K562 (cell line): ENCODE measurements around the gene SPTBN4. TPM values are rescaled to one million over a fixed set of nuclear protein-coding genes. Genes with fewer than 3 reads are reported as not detected.

Experiments
- FOXK2 ChIP-seq, 2 experiments: fragments of 450-650 bp; IDR thresholded peaks in 1 of 2; conservative IDR thresholded peaks in 1 of 2; 2 replicates each; pipeline ENCODE4 v1.6.1; 2016; ENCODE audit warnings: low read depth in 2 of 2, mild to moderate bottlenecking in 1 of 2
- GATAD2B ChIP-seq: fragments of 450-650 bp; IDR thresholded peaks from 2 replicates; pipeline ENCODE4 v1.6.1; 2017; ENCODE audit warnings: mild to moderate bottlenecking, borderline replicate concordance
- HMG20B ChIP-seq: fragments of 250-450 bp; sonication (Bioruptor Pico); IDR thresholded peaks from 2 replicates; pipeline ENCODE4 v1.5.0; 2021; ENCODE audit warnings: mild to moderate bottlenecking
- KAT2B ChIP-seq: IDR thresholded peaks from one replicate; pipeline ENCODE4 v1.6.1; 2012; ENCODE audit warnings: low read depth, mild to moderate bottlenecking, control low read depth, inconsistent platforms, low read length, moderate library complexity
- MCM5 ChIP-seq: fragments of 450-650 bp; IDR thresholded peaks from 2 replicates; pipeline ENCODE4 v1.6.1; 2016; ENCODE audit warnings: low read depth
- MTA2 ChIP-seq: fragments of 450-650 bp; IDR thresholded peaks from 2 replicates; pipeline ENCODE4 v1.6.1; 2016; ENCODE audit warnings: low read depth
- NR2C2 ChIP-seq, 2 experiments: fragments of 200-800 bp in 1 of 2; sonication (Bioruptor generic) in 1 of 2; sonication (generic) in 1 of 2; formaldehyde crosslinking in 1 of 2; IDR thresholded peaks; 2 replicates each; pipeline versions ENCODE4 v1.6.1 to v1.8.0; 2016 to 2022; ENCODE audit warnings: mild to moderate bottlenecking in 1 of 2, missing compliant biosample characterization in 1 of 2, missing genetic modification characterization in 1 of 2, missing genetic modification reagents in 1 of 2
- RAD21 ChIP-seq, 2 experiments: fragments of 250-450 bp in 1 of 2; fragments of 450-650 bp in 1 of 2; sonication (Bioruptor Pico) in 1 of 2; formaldehyde crosslinking in 1 of 2; IDR thresholded peaks in 1 of 2; conservative IDR thresholded peaks in 1 of 2; 2 replicates each; pipeline versions ENCODE4 v1.4.0 to v1.8.0; 2020 to 2022; ENCODE audit warnings: mild to moderate bottlenecking in 2 of 2, moderate library complexity in 1 of 2
- SIX5 ChIP-seq, 2 experiments: IDR thresholded peaks; 2 replicates each; pipeline ENCODE4 v1.6.1; 2011; ENCODE audit warnings: low read length in 2 of 2, borderline replicate concordance in 1 of 2, low read depth in 1 of 2, mild to moderate bottlenecking in 1 of 2, moderate library complexity in 1 of 2; ENCODE audit not compliant: insufficient read depth in 1 of 2
- TAF1 ChIP-seq: IDR thresholded peaks from 2 replicates; pipeline ENCODE4 v1.6.1; 2011; ENCODE audit warnings: mild to moderate bottlenecking, low read length, moderate library complexity; ENCODE audit not compliant: insufficient read depth, control insufficient read depth, severe bottlenecking; ENCODE audit errors: extremely low read depth
- ZEB2 ChIP-seq: fragments of 450-650 bp; IDR thresholded peaks from 2 replicates; pipeline ENCODE4 v1.6.1; 2016
- polyA plus RNA-seq, 8 experiments: library from polyadenylated mRNA; depleted of rRNA in 4 of 8; stranded (reverse) in 5 of 8; unstranded in 3 of 8; fragments of >200 nt; fragmentation: Nextera tagmentation in 2 of 8; fragmentation: Illumina TruSeq in 1 of 8; extraction: Ambion mirVana in 2 of 8; extraction: Trizol in 1 of 8; gene quantifications; 2 replicates each; pipeline versions ENCODE4 v1.2.1 to v1.2.3, GENCODE V29; 2011 to 2014; ENCODE audit warnings: inconsistent platforms in 1 of 8, missing spikeins in 1 of 8
- total RNA-seq, 7 experiments: library from RNA; depleted of rRNA in 6 of 7; stranded (reverse); fragments of >200 nt in 6 of 7; fragmentation: Illumina TruSeq in 2 of 7; extraction: Trizol in 2 of 7; gene quantifications; 2 replicates each; pipeline versions ENCODE4 v1.2.1 to v1.2.3, GENCODE V29; 2011 to 2021; ENCODE audit warnings: low replicate concordance in 1 of 7
- TF ChIP-seq, protein P1 (sequence below): fragments of 450-650 bp; IDR thresholded peaks from 2 replicates; pipeline ENCODE4 v1.6.1; 2016; ENCODE audit warnings: mild to moderate bottlenecking
- TF ChIP-seq, protein P2 (sequence below): fragments of 450-650 bp; IDR thresholded peaks from 2 replicates; pipeline ENCODE4 v1.6.1; 2016; ENCODE audit warnings: low read depth
- TF ChIP-seq, protein P3 (sequence below): sonication (generic); formaldehyde crosslinking; IDR thresholded peaks from 2 replicates; pipeline ENCODE4 v1.8.0; 2022; ENCODE audit warnings: mild to moderate bottlenecking, missing genetic modification reagents

The SPTBN4 gene
- total and polyA plus RNA-seq, 9 of the 15 experiments (the other 6 are each of a cell fraction or from before 2014, with no cell fraction given) = 0.01 to 1.5 (median 0.86) TPM

DNA sequence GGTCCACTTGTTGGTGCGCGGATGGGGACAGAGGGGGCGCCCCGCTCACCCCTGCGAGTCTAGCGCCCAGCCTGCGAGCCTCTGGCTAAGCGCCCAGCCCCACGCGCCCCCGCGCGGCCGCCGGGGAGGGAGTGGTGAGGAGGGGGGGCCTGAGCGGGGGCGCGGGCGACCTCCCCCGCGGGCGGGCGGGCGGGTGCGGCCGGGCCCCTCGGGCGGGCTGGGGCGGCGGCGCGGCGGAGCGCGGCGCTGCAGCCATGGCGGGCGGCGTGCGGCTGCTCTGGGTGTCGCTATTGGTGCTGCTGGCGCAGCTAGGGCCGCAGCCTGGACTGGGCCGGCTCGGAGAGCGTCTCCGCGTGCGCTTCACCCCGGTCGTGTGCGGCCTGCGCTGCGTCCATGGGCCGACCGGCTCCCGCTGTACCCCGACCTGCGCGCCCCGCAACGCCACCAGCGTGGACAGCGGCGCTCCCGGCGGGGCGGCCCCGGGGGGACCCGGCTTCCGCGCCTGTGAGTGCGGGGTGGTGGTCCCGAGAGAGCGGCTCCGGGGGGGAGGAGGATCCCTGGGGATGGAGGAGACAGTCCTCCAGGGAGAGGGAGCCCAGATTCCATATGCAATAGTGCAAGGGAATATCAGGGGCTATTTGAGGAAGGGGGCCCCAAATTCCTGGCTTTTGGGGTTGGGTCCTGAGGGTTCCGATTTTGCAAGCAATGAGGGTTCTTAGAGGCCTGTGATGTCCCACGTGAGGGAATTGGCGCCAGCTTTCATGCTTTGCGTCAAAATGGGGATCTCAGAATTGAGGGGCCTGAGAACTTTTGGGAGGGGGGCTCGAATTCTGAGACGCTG lies 134.6 kb downstream of the SPTBN4 start, which contains the start of gene LTBP4 (continued):
- no peak for TF ChIP-seq KAT2B
- TF ChIP-seq HMG20B (CRISPR knock-in tag) = no peak
- TF ChIP-seq MCM5 = no peak
- no peak for TF ChIP-seq ZEB2
- no peak for TF ChIP-seq GATAD2B
- no peak for TF ChIP-seq MTA2
- no peak for TF ChIP-seq FOXK2 (conservative IDR thresholded peaks at IDR 0.05 in 1 of 2, IDR thresholded peaks at IDR 0.05 in 1 of 2; ENCODE audit: low read depth in 2 of 2)
- TF ChIP-seq, protein P1, sequence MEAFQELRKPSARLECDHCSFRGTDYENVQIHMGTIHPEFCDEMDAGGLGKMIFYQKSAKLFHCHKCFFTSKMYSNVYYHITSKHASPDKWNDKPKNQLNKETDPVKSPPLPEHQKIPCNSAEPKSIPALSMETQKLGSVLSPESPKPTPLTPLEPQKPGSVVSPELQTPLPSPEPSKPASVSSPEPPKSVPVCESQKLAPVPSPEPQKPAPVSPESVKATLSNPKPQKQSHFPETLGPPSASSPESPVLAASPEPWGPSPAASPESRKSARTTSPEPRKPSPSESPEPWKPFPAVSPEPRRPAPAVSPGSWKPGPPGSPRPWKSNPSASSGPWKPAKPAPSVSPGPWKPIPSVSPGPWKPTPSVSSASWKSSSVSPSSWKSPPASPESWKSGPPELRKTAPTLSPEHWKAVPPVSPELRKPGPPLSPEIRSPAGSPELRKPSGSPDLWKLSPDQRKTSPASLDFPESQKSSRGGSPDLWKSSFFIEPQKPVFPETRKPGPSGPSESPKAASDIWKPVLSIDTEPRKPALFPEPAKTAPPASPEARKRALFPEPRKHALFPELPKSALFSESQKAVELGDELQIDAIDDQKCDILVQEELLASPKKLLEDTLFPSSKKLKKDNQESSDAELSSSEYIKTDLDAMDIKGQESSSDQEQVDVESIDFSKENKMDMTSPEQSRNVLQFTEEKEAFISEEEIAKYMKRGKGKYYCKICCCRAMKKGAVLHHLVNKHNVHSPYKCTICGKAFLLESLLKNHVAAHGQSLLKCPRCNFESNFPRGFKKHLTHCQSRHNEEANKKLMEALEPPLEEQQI = no peak
- TF ChIP-seq, protein P2, sequence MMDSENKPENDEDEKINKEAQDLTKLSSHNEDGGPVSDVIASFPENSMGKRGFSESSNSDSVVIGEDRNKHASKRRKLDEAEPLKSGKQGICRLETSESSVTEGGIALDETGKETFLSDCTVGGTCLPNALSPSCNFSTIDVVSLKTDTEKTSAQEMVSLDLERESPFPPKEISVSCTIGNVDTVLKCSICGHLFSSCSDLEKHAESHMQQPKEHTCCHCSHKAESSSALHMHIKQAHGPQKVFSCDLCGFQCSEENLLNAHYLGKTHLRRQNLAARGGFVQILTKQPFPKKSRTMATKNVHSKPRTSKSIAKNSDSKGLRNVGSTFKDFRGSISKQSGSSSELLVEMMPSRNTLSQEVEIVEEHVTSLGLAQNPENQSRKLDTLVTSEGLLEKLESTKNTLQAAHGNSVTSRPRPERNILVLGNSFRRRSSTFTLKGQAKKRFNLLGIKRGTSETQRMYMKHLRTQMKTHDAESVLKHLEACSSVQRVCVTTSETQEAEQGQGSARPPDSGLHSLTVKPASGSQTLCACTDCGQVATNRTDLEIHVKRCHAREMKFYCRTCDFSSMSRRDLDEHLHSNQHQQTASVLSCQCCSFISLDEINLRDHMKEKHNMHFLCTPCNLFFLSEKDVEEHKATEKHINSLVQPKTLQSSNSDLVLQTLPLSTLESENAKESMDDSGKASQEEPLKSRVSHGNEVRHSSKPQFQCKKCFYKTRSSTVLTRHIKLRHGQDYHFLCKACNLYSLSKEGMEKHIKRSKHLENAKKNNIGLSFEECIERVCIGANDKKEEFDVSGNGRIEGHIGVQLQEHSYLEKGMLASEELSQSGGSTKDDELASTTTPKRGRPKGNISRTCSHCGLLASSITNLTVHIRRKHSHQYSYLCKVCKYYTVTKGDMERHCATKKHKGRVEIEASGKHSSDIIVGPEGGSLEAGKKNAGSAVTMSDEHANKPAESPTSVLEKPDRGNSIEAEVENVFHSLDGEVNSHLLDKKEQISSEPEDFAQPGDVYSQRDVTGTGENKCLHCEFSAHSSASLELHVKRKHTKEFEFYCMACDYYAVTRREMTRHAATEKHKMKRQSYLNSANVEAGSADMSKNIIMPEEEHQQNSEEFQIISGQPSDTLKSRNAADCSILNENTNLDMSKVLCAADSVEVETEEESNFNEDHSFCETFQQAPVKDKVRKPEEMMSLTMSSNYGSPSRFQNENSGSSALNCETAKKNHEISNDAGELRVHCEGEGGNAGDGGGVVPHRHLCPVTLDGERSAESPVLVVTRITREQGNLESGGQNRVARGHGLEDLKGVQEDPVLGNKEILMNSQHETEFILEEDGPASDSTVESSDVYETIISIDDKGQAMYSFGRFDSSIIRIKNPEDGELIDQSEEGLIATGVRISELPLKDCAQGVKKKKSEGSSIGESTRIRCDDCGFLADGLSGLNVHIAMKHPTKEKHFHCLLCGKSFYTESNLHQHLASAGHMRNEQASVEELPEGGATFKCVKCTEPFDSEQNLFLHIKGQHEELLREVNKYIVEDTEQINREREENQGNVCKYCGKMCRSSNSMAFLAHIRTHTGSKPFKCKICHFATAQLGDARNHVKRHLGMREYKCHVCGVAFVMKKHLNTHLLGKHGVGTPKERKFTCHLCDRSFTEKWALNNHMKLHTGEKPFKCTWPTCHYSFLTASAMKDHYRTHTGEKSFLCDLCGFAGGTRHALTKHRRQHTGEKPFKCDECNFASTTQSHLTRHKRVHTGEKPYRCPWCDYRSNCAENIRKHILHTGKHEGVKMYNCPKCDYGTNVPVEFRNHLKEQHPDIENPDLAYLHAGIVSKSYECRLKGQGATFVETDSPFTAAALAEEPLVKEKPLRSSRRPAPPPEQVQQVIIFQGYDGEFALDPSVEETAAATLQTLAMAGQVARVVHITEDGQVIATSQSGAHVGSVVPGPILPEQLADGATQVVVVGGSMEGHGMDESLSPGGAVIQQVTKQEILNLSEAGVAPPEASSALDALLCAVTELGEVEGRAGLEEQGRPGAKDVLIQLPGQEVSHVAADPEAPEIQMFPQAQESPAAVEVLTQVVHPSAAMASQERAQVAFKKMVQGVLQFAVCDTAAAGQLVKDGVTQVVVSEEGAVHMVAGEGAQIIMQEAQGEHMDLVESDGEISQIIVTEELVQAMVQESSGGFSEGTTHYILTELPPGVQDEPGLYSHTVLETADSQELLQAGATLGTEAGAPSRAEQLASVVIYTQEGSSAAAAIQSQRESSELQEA = no peak
- TF ChIP-seq TAF1 = peak; percentile 30
- no peak for TF ChIP-seq SIX5 (IDR thresholded peaks at IDR 0.05; ENCODE audit: borderline replicate concordance in 1 of 2, insufficient read depth in 1 of 2, low read depth in 1 of 2, low read length in 2 of 2)
- TF ChIP-seq RAD21 (CRISPR knock-in tag; conservative IDR thresholded peaks at IDR 0.05 in 1 of 2, IDR thresholded peaks at IDR 0.05 in 1 of 2) = 0 out of 4 replicates have a peak, but pooled peaks of 1 of the 2 experiments have one; percentile 7
- no peak for TF ChIP-seq NR2C2 (CRISPR knock-in tag; IDR thresholded peaks at IDR 0.05)
- no peak for TF ChIP-seq NR2C2 (tag; IDR thresholded peaks at IDR 0.05)
- TF ChIP-seq, protein P3, sequence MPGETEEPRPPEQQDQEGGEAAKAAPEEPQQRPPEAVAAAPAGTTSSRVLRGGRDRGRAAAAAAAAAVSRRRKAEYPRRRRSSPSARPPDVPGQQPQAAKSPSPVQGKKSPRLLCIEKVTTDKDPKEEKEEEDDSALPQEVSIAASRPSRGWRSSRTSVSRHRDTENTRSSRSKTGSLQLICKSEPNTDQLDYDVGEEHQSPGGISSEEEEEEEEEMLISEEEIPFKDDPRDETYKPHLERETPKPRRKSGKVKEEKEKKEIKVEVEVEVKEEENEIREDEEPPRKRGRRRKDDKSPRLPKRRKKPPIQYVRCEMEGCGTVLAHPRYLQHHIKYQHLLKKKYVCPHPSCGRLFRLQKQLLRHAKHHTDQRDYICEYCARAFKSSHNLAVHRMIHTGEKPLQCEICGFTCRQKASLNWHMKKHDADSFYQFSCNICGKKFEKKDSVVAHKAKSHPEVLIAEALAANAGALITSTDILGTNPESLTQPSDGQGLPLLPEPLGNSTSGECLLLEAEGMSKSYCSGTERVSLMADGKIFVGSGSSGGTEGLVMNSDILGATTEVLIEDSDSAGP (CRISPR knock-in tag) = no peak
